ENCODE results near the gene TSHZ2.

Gene TSHZ2

DNA sequence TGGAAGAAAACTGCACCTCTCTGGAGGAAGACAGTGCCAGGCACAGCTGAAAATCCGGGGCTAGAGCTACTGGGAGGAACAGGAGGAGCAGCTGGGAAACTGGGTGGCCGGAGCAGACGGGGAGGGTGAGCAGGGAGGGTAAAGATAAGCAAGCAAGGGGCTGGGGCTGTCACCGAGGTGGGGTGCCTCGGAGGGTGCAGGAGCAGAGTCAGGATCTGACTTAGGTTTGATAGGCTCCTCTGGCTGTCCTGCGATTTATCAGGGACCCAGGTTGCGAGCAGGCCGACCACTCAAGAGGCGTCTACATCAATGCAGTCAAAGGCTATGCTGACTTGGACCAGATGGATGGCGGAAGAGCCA is 12.3 kb downstream of the TSHZ2 start:
- TF ChIP-seq FOXP2 (optimal IDR thresholded peaks at IDR 0.05; ENCODE audit: borderline replicate concordance, extremely low read depth, extremely low read length, insufficient read depth) (no peak), POLR2AphosphoS5 (IDR thresholded peaks at IDR 0.05; ENCODE audit: low read depth, low read length) (no peak), TAF1 (IDR thresholded peaks at IDR 0.05; ENCODE audit: borderline replicate concordance, insufficient read depth, low read length) (no peak), SIN3A (IDR thresholded peaks at IDR 0.05; ENCODE audit: borderline replicate concordance, insufficient read depth, low read length) (no peak)
- TF ChIP-seq, protein P1, sequence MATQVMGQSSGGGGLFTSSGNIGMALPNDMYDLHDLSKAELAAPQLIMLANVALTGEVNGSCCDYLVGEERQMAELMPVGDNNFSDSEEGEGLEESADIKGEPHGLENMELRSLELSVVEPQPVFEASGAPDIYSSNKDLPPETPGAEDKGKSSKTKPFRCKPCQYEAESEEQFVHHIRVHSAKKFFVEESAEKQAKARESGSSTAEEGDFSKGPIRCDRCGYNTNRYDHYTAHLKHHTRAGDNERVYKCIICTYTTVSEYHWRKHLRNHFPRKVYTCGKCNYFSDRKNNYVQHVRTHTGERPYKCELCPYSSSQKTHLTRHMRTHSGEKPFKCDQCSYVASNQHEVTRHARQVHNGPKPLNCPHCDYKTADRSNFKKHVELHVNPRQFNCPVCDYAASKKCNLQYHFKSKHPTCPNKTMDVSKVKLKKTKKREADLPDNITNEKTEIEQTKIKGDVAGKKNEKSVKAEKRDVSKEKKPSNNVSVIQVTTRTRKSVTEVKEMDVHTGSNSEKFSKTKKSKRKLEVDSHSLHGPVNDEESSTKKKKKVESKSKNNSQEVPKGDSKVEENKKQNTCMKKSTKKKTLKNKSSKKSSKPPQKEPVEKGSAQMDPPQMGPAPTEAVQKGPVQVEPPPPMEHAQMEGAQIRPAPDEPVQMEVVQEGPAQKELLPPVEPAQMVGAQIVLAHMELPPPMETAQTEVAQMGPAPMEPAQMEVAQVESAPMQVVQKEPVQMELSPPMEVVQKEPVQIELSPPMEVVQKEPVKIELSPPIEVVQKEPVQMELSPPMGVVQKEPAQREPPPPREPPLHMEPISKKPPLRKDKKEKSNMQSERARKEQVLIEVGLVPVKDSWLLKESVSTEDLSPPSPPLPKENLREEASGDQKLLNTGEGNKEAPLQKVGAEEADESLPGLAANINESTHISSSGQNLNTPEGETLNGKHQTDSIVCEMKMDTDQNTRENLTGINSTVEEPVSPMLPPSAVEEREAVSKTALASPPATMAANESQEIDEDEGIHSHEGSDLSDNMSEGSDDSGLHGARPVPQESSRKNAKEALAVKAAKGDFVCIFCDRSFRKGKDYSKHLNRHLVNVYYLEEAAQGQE (IDR thresholded peaks at IDR 0.05; ENCODE audit: insufficient read depth in 1 of 2, low read depth in 2 of 2, low read length in 2 of 2), result no peak

DNA sequence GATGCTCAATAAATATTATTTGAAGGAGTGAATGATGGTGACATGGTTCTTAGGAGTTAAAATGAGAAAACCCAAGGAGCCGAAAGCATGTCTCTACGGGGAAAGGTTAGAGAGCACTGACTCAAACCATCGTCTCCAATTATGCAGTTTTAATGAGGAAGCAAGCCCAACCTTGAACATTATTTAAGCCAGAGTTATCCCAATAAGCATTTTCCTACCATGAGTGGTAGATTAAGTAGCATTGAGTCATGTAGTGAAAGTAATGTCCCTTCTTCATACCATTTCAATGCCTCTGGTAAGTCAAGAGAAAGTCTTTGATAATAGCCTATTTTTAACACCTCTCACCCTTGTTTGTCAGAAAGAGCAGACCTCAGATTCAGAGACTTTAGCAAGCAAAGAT is 13.5 kb downstream of the TSHZ2 start:
- TF ChIP-seq FOXP2 (optimal IDR thresholded peaks at IDR 0.05; ENCODE audit: borderline replicate concordance, extremely low read depth, extremely low read length, insufficient read depth) (no peak), SIN3A (IDR thresholded peaks at IDR 0.05; ENCODE audit: borderline replicate concordance, insufficient read depth, low read length) (no peak), TAF1 (IDR thresholded peaks at IDR 0.05; ENCODE audit: borderline replicate concordance, insufficient read depth, low read length) (no peak), POLR2AphosphoS5 (IDR thresholded peaks at IDR 0.05; ENCODE audit: low read depth, low read length) (no peak)
- TF ChIP-seq, protein P1 (IDR thresholded peaks at IDR 0.05; ENCODE audit: insufficient read depth in 1 of 2, low read depth in 2 of 2, low read length in 2 of 2), result no peak

DNA sequence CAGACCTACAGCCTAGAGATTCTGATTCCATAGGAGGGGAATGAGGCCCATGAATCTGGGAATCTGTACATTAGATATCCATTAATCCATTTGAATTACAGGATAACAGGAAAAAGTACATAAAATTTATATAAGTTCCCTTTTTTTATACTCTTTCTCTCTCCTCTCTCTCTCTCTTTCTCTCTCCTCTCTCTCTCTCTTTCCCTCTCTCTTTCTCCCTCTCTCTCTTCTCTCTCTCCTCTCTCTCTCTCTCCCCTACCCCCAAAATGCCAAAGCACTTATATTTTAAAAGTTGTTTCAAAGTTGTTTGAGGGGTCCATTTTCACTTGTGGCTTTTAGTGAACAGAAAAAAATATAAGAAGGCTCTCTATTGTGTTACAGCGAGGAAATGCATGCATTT is 15.1 kb downstream of the TSHZ2 start:
- TF ChIP-seq FOXP2 (optimal IDR thresholded peaks at IDR 0.05; ENCODE audit: borderline replicate concordance, extremely low read depth, extremely low read length, insufficient read depth) (no peak), SIN3A (IDR thresholded peaks at IDR 0.05; ENCODE audit: borderline replicate concordance, insufficient read depth, low read length) (no peak), POLR2AphosphoS5 (IDR thresholded peaks at IDR 0.05; ENCODE audit: low read depth, low read length) (no peak), TAF1 (IDR thresholded peaks at IDR 0.05; ENCODE audit: borderline replicate concordance, insufficient read depth, low read length) (no peak)
- TF ChIP-seq, protein P1 (IDR thresholded peaks at IDR 0.05; ENCODE audit: insufficient read depth in 1 of 2, low read depth in 2 of 2, low read length in 2 of 2), result no peak

DNA sequence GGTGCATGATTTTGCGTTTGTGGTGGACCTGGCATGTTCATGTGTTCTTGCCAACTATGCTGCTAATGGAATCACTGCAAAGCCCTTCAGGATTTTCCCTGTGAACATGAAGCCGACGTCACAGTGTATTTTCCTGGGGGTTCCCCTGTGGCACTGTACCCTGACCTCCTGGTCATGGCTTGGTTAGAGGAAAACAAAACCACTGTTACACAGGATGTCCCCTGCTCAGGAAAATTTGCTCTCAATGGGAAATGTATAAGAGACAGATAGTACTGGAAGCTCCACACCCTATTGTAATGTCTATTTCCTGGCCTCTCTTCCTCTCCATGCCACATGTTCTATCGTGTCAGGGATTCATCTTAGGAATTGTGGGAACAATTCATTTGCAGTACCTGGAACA is 19.7 kb downstream of the TSHZ2 start:
- no peak for TF ChIP-seq TAF1 (IDR thresholded peaks at IDR 0.05; ENCODE audit: borderline replicate concordance, insufficient read depth, low read length)
- TF ChIP-seq, protein P1 (IDR thresholded peaks at IDR 0.05; ENCODE audit: insufficient read depth in 1 of 2, low read depth in 2 of 2, low read length in 2 of 2), result no peak
- TF ChIP-seq SIN3A (IDR thresholded peaks at IDR 0.05; ENCODE audit: borderline replicate concordance, insufficient read depth, low read length), result no peak
- no peak for TF ChIP-seq FOXP2 (optimal IDR thresholded peaks at IDR 0.05; ENCODE audit: borderline replicate concordance, extremely low read depth, extremely low read length, insufficient read depth)
- TF ChIP-seq POLR2AphosphoS5 (IDR thresholded peaks at IDR 0.05; ENCODE audit: low read depth, low read length), result no peak

DNA sequence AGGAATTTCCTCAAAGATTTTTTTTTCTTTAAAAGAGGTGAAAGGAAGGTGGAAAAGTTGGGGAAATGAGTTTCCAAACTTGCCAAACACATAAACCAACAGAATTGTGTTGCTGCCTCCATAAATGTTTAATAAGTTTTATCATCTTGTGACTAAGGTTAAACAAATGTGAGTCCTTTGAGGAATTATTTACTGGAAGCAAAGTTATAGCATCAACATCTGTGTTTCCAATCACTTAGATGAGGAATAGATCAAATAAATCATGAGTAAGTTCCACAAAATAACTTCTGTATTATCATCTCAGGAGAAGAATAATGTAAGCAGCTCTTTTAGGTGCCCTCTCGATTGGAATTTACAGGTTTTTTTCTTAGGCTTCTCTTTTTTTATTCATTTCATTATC is 20.5 kb downstream of the TSHZ2 start:
- TF ChIP-seq, protein P1 (IDR thresholded peaks at IDR 0.05; ENCODE audit: insufficient read depth in 1 of 2, low read depth in 2 of 2, low read length in 2 of 2), result no peak
- TF ChIP-seq FOXP2 (optimal IDR thresholded peaks at IDR 0.05; ENCODE audit: borderline replicate concordance, extremely low read depth, extremely low read length, insufficient read depth), result no peak
- TF ChIP-seq TAF1 (IDR thresholded peaks at IDR 0.05; ENCODE audit: borderline replicate concordance, insufficient read depth, low read length), result no peak

Data from PFSK-1 (cell line).